BE2C (cell line): ENCODE data around the gene HDAC3.

Experiments
- DNase-seq: peaks from one replicate; pipeline ENCODE4 v3.0.0-alpha.2; 2020
- H3K27me3 ChIP-seq: fragments of 250-450 bp; sonication (Bioruptor Pico); 2 replicates; pipeline ENCODE4 v1.5.1; 2020; ENCODE audit warnings: mild to moderate bottlenecking
- H3K36me3 ChIP-seq: fragments of 250-450 bp; sonication (Bioruptor Pico); 2 replicates; pipeline ENCODE4 v1.5.1; 2020; ENCODE audit warnings: mild to moderate bottlenecking
- H3K4me1 ChIP-seq: fragments of 250-450 bp; sonication (Bioruptor Pico); 2 replicates; pipeline ENCODE4 v1.5.1; 2020
- H3K4me3 ChIP-seq: 2 replicates; pipeline ENCODE4 v1.5.1; 2011; ENCODE audit warnings: low read depth, low read length
- H3K9me3 ChIP-seq: fragments of 250-450 bp; sonication (Bioruptor Pico); 2 replicates; pipeline ENCODE4 v1.5.1; 2020
- CTCF ChIP-seq: IDR thresholded peaks from 2 replicates; pipeline ENCODE4 v1.5.1; 2012; ENCODE audit warnings: mild to moderate bottlenecking, low read depth, low read length

Gene HDAC3

GRCh38 chr5:141680751-141681201 lies 44.1 kb upstream of the HDAC3 start:
- H3K4me1 ChIP-seq, result peaks cover 11% of the 10 kb centered on the region
- peaks cover 11% of the 10 kb centered on the region; the same call in 1 of the 2 replicates for H3K36me3 ChIP-seq
- peak overlapping the region; percentile 71 for H3K4me3 ChIP-seq
- DNase-seq, result peak; percentile 80
- no peak for TF ChIP-seq CTCF
- H3K27me3 ChIP-seq, result no peaks in the 10 kb centered on the region
- no peaks in the 10 kb centered on the region for H3K9me3 ChIP-seq

- Histone ChIP-seq H3K36me3 (peaks cover 11% of the 10 kb centered on the region; the same call in 1 of the 2 replicates), H3K9me3 (no peaks in the 10 kb centered on the region), H3K4me1 (peaks cover 11% of the 10 kb centered on the region), H3K27me3 (no peaks in the 10 kb centered on the region), H3K4me3 (peak overlapping the region; percentile 71; the same call in 1 of the 2 replicates)
- TF ChIP-seq CTCF, result no peak
- no peak for DNase-seq
Measured at GRCh38 chr5:141680178-141680577, 43.5 kb upstream of the HDAC3 start.

- Histone ChIP-seq H3K36me3 (peaks cover 12% of the 10 kb centered on the region), H3K9me3 (no peaks in the 10 kb centered on the region), H3K4me3 (no peak overlapping the region), H3K4me1 (peaks cover 15% of the 10 kb centered on the region), H3K27me3 (no peaks in the 10 kb centered on the region)
- DNase-seq, result peak; percentile 58
- peak; percentile 65 for TF ChIP-seq CTCF
Measured at GRCh38 chr5:141677415-141677814, 40.8 kb upstream of the HDAC3 start.

GRCh38 chr5:141675672-141676071 lies 39.0 kb upstream of the HDAC3 start:
- peaks cover 9% of the 10 kb centered on the region for H3K4me1 ChIP-seq
- TF ChIP-seq CTCF, result no peak
- no peaks in the 10 kb centered on the region for H3K9me3 ChIP-seq
- no peaks in the 10 kb centered on the region for H3K27me3 ChIP-seq
- H3K4me3 ChIP-seq, result no peak overlapping the region
- no peak for DNase-seq
- peaks cover 21% of the 10 kb centered on the region for H3K36me3 ChIP-seq

- H3K9me3 ChIP-seq, result no peaks in the 10 kb centered on the region
- no peak for TF ChIP-seq CTCF
- H3K4me3 ChIP-seq, result no peak overlapping the region
- no peak for DNase-seq
- peaks cover 5% of the 10 kb centered on the region; the same call in 1 of the 2 replicates for H3K4me1 ChIP-seq
- peaks cover 20% of the 10 kb centered on the region for H3K36me3 ChIP-seq
- H3K27me3 ChIP-seq, result no peaks in the 10 kb centered on the region
Measured at GRCh38 chr5:141674747-141675146, 38.1 kb upstream of the HDAC3 start.

GRCh38 chr5:141672841-141673813 lies 36.5 kb upstream of the HDAC3 start:
- Histone ChIP-seq H3K4me3 (no peak overlapping the region), H3K36me3 (peaks cover 13% of the 10 kb centered on the region), H3K9me3 (no peaks in the 10 kb centered on the region), H3K27me3 (no peaks in the 10 kb centered on the region), H3K4me1 (0 out of 2 replicates have a peak, but pooled peaks cover 5% of the 10 kb centered on the region)
- no peak for TF ChIP-seq CTCF
- DNase-seq, result no peak
